Cardiac muscle cell (in vitro differentiated cells and primary cell): Measurements from ENCODE around the gene PDHX. TPM values are rescaled to one million over a fixed set of nuclear protein-coding genes. Genes with fewer than 3 reads are reported as not detected.

Source experiments
- DNase-seq, 2 donors: peaks; one replicate each; pipeline versions ENCODE4 v3.0.0 to v3.0.0-alpha.2; 2010 to 2017; ENCODE audit warnings: low read depth in 1 of 2, low spot score in 1 of 2
- H3K27ac ChIP-seq: fragments of 200-600 bp; sonication (generic); 2 replicates; pipeline ENCODE4 v1.5.1; 2016
- H3K27me3 ChIP-seq: fragments of 200-600 bp; sonication (generic); 2 replicates; pipeline ENCODE4 v1.6.0; 2016; ENCODE audit warnings: control low read depth
- H3K36me3 ChIP-seq: fragments of 200-600 bp; sonication (generic); 2 replicates; pipeline ENCODE4 v1.5.1; 2016; ENCODE audit warnings: control low read depth
- H3K4me1 ChIP-seq: fragments of 200-600 bp; sonication (generic); 2 replicates; pipeline ENCODE4 v1.8.1; 2017; ENCODE audit warnings: low read depth, mild to moderate bottlenecking, mixed run types
- H3K4me3 ChIP-seq: fragments of 200-600 bp; sonication (generic); 2 replicates; pipeline ENCODE4 v1.5.1; 2016; ENCODE audit warnings: mild to moderate bottlenecking
- H3K9me3 ChIP-seq: fragments of 200-600 bp; sonication (generic); 2 replicates; pipeline ENCODE4 v1.5.1; 2017; ENCODE audit warnings: low read depth, mild to moderate bottlenecking, control low read depth
- polyA plus RNA-seq: library from polyadenylated mRNA; unstranded; fragments of >200 nt; fragmentation: Nextera tagmentation; extraction: Ambion mirVana; gene quantifications from 2 replicates; pipeline ENCODE4 v1.2.1, GENCODE V29; 2016
- total RNA-seq: library from RNA; depleted of rRNA; stranded (reverse); fragments of >200 nt; gene quantifications from 2 replicates; pipeline ENCODE4 v1.2.3, GENCODE V29; 2016
- TF ChIP-seq, protein P1 (sequence below): IDR thresholded peaks from 2 replicates; pipeline ENCODE4 v1.5.1; 2012; ENCODE audit warnings: low read depth, mild to moderate bottlenecking, low read length

PDHX gene
- total and polyA plus RNA-seq, 2 experiments from 2014 or later = 69.9 to 87.1 TPM

DNA sequence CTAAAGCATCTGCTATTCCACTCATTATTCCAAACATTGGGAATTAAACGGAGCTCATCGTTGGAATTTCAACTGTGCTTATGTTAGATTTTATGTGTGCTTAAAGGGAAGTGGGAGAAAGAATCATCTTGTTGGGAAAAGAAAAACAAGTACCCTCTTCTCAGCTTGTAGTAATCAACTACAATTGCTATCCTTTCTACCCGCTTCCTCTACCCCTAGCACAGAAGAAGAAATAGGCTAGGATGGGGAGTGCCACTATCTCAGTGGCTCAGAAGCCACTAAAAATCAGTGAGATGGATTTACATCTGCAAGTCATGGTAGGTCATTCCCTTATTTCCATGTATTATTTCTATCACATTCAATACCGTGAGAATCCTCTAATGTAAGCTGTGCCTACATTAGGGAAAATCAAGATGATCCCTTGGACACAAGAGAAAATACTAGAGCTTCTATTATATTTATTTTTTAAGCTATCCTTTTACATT is 124.7 kb downstream of the PDHX start:
- no peak overlapping the region for H3K4me3 ChIP-seq
- no peak overlapping the region for H3K27ac ChIP-seq
- no peaks in the 10 kb centered on the region for H3K9me3 ChIP-seq
- H3K36me3 ChIP-seq = no peaks in the 10 kb centered on the region
- DNase-seq = no peak
- TF ChIP-seq, protein P1, sequence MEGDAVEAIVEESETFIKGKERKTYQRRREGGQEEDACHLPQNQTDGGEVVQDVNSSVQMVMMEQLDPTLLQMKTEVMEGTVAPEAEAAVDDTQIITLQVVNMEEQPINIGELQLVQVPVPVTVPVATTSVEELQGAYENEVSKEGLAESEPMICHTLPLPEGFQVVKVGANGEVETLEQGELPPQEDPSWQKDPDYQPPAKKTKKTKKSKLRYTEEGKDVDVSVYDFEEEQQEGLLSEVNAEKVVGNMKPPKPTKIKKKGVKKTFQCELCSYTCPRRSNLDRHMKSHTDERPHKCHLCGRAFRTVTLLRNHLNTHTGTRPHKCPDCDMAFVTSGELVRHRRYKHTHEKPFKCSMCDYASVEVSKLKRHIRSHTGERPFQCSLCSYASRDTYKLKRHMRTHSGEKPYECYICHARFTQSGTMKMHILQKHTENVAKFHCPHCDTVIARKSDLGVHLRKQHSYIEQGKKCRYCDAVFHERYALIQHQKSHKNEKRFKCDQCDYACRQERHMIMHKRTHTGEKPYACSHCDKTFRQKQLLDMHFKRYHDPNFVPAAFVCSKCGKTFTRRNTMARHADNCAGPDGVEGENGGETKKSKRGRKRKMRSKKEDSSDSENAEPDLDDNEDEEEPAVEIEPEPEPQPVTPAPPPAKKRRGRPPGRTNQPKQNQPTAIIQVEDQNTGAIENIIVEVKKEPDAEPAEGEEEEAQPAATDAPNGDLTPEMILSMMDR = no peak
- no peaks in the 10 kb centered on the region for H3K27me3 ChIP-seq
- peaks cover 28% of the 10 kb centered on the region for H3K4me1 ChIP-seq

DNA sequence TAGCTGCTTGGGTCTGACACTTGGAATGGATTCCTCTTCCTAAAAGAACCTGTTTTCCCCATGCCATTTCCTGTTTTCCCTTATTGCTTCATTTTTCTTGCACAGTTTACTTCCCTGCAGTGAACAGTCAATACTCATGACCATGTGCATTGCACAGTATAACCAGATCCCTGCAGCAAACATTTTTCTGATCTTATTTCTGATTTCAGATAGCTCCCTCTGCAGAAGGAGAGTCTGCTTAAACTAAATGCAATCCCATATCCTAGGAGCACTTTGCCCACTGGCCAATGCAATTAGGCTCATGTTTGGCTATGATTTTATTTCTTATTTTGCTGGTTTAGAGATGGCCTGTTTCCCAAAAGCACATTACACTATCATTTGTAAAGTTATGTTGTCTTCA is 125.8 kb downstream of the PDHX start:
- DNase-seq = no peak
- no peak overlapping the region for H3K4me3 ChIP-seq
- H3K4me1 ChIP-seq = peaks cover 23% of the 10 kb centered on the region
- no peaks in the 10 kb centered on the region for H3K36me3 ChIP-seq
- H3K9me3 ChIP-seq = no peaks in the 10 kb centered on the region
- H3K27me3 ChIP-seq = no peaks in the 10 kb centered on the region
- peak overlapping the region; percentile 78 for H3K27ac ChIP-seq
- TF ChIP-seq, protein P1 = no peak

DNA sequence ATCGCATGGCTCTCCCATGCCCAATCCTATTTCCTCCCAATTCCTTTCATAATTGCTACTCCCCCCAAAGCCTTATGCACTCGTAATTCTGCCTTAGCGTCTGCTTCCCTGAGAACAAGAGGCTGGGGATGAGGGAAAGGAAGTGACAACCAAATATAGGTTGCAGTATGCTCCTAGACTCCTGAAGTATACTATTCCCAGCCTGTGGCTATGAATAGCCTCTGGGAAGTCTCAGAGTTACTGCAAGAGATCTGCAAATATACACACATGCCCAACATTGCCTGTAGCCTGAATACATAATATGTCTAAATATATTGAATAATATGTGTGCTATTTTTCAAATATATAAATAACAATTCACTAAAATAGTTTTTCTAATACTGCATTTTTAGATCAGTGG is 126.5 kb downstream of the PDHX start:
- Histone ChIP-seq H3K27ac (peak overlapping the region; percentile 78), H3K27me3 (no peaks in the 10 kb centered on the region), H3K9me3 (no peaks in the 10 kb centered on the region), H3K36me3 (no peaks in the 10 kb centered on the region), H3K4me3 (no peak overlapping the region), H3K4me1 (peaks cover 23% of the 10 kb centered on the region)
- peak in 1 of 2 donors; percentile 68 for DNase-seq
- TF ChIP-seq, protein P1 = no peak

DNA sequence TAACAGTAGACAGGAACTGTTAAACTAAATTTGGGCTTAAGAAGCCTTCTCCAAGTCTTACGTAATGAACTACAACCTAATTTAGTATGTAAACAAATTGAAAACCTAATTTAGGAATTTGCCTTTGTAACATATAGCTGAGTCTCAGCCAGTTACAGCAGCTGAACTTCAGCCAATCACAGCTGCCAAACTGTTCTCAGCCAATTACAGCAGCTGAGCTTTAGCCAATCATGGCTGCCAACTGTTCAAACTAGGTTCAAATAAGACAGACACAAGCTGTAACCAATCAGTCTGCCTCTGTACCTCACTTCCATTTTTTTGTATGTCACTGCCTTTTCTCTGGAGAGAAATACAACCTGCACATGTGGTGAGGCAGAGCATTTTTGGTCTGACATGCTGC is 127.5 kb downstream of the PDHX start:
- peak overlapping the region; percentile 78 for H3K27ac ChIP-seq
- no peaks in the 10 kb centered on the region for H3K9me3 ChIP-seq
- no peaks in the 10 kb centered on the region for H3K36me3 ChIP-seq

DNA sequence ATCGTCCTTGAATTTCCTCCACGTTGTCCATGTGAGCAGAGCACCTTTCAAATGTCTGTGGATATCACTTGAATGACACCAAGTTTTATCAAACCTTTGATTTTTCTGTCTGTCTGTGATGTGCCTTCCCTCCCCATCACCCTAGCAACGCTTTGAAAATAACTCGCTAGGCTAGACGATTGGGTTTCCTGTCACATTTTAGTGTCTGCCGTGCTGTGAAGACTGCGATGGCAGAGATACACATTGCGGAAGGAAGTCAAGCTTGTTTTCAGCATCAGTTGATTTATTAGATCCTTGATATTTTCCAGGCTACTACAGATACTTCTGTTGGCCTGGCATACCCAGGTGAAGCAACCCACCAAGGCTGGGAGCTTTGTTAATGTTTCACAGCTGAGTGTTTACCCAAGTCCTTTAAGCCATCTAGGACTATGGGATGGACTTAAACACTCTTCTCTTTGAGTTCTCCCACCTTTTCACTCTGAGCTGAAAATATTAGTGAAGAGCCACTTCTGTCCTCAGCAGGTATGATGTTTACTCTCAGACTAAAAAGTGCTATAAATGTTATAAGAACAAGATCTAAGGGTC is 128.9 kb downstream of the PDHX start:
- Histone ChIP-seq H3K27me3 (no peaks in the 10 kb centered on the region), H3K4me1 (peaks cover 25% of the 10 kb centered on the region), H3K9me3 (no peaks in the 10 kb centered on the region), H3K27ac (no peak overlapping the region), H3K4me3 (no peak overlapping the region), H3K36me3 (no peaks in the 10 kb centered on the region)
- TF ChIP-seq, protein P1 = no peak
- DNase-seq = no peak

More for the DNA sequence above, 127.5 kb downstream of the PDHX start:
- TF ChIP-seq, protein P1 = no peak
- no peaks in the 10 kb centered on the region for H3K27me3 ChIP-seq
- no peak for DNase-seq
- peaks cover 23% of the 10 kb centered on the region for H3K4me1 ChIP-seq
- H3K4me3 ChIP-seq = no peak overlapping the region

Other genes starting within 250 kb of the PDHX start
- gene APIP, start 239 bp upstream of the PDHX start, total RNA-seq = 15.2 and 18.3 TPM in 2 replicates
- 29.2 and 39.7 TPM in 2 replicates for gene APIP, start 239 bp upstream of the PDHX start, polyA plus RNA-seq
- 11.2 and 41.3 TPM in 2 replicates for gene CD44, start 222.6 kb downstream of the PDHX start, total RNA-seq
- 8.5 and 32.7 TPM in 2 replicates for gene CD44, start 222.6 kb downstream of the PDHX start, polyA plus RNA-seq